Trophoblast cell (in vitro differentiated cells and primary cell): ENCODE data around the gene KCTD11.
"Not testable (repeated sequence)": the region's sequence is repeated elsewhere in the genome, so short reads cannot be mapped to it uniquely, and the experiment has no call there.

Experiments used
- DNase-seq, 2 donors: peaks; one replicate each; pipeline ENCODE4 v3.0.0-alpha.2; 2016
- H2AFZ ChIP-seq: 2 replicates; pipeline ENCODE4 v1.6.1; 2013; ENCODE audit warnings: low read length, moderate library complexity, mild to moderate bottlenecking; ENCODE audit not compliant: insufficient read depth, poor library complexity
- H2AK5ac ChIP-seq: 2 replicates; pipeline ENCODE4 v1.6.1; 2013; ENCODE audit warnings: mild to moderate bottlenecking, low read length
- H2BK120ac ChIP-seq: 2 replicates; pipeline ENCODE4 v1.6.1; 2013; ENCODE audit warnings: low read length, mild to moderate bottlenecking, moderate library complexity; ENCODE audit not compliant: insufficient read depth, poor library complexity
- H2BK12ac ChIP-seq: 2 replicates; pipeline ENCODE4 v1.6.1; 2013; ENCODE audit warnings: mild to moderate bottlenecking, low read length, moderate library complexity
- H2BK5ac ChIP-seq: 2 replicates; pipeline ENCODE4 v1.6.1; 2013; ENCODE audit warnings: low read length, low read depth, moderate library complexity, mild to moderate bottlenecking; ENCODE audit not compliant: poor library complexity
- H3K14ac ChIP-seq: 2 replicates; pipeline ENCODE4 v1.6.1; 2013; ENCODE audit warnings: mild to moderate bottlenecking, low read length
- H3K18ac ChIP-seq: 2 replicates; pipeline ENCODE4 v1.6.1; 2013; ENCODE audit warnings: mild to moderate bottlenecking, low read length
- H3K23ac ChIP-seq: 2 replicates; pipeline ENCODE4 v1.6.1; 2013; ENCODE audit warnings: low read length
- H3K27ac ChIP-seq: 2 replicates; pipeline ENCODE4 v1.5.1; 2013; ENCODE audit warnings: low read depth, mild to moderate bottlenecking, inconsistent platforms, low read length, moderate library complexity
- H3K27me3 ChIP-seq: 2 replicates; pipeline ENCODE4 v1.6.1; 2013; ENCODE audit warnings: inconsistent platforms, mild to moderate bottlenecking, low read length, moderate library complexity; ENCODE audit not compliant: insufficient read depth
- H3K36me3 ChIP-seq, 2 experiments: 1 replicate in 1 of 2; 2 replicates in 1 of 2; pipeline ENCODE4 v1.6.1; 2013; ENCODE audit warnings: low read length in 2 of 2, mild to moderate bottlenecking in 2 of 2, moderate library complexity in 1 of 2; ENCODE audit not compliant: insufficient read depth in 2 of 2, control insufficient read depth in 1 of 2
- H3K4ac ChIP-seq: 2 replicates; pipeline ENCODE4 v1.6.1; 2013; ENCODE audit warnings: low read depth, mild to moderate bottlenecking, low read length, moderate library complexity
- H3K4me1 ChIP-seq, 2 experiments: 1 replicate in 1 of 2; 2 replicates in 1 of 2; pipeline ENCODE4 v1.6.1; 2013; ENCODE audit warnings: low read length in 2 of 2, mild to moderate bottlenecking in 2 of 2, moderate library complexity in 1 of 2; ENCODE audit not compliant: insufficient read depth in 2 of 2, control insufficient read depth in 1 of 2
- H3K4me2 ChIP-seq: 2 replicates; pipeline ENCODE4 v1.6.1; 2013; ENCODE audit warnings: inconsistent platforms, mild to moderate bottlenecking, low read length, moderate library complexity
- H3K4me3 ChIP-seq: 2 replicates; pipeline ENCODE4 v1.5.1; 2013; ENCODE audit warnings: mild to moderate bottlenecking, low read depth, low read length, inconsistent platforms
- H3K79me1 ChIP-seq: one replicate; pipeline ENCODE4 v1.6.1; 2013; ENCODE audit warnings: low read length
- H3K79me2 ChIP-seq: 2 replicates; pipeline ENCODE4 v1.6.1; 2013; ENCODE audit warnings: low read length, mild to moderate bottlenecking; ENCODE audit not compliant: control insufficient read depth, insufficient read depth, poor library complexity
- H3K9ac ChIP-seq: 2 replicates; pipeline ENCODE4 v1.6.1; 2013; ENCODE audit warnings: mild to moderate bottlenecking, low read length
- H3K9me3 ChIP-seq: 2 replicates; pipeline ENCODE4 v1.6.1; 2013; ENCODE audit warnings: low read depth, mild to moderate bottlenecking, control low read depth, inconsistent platforms, low read length; ENCODE audit not compliant: insufficient read depth
- H4K12ac ChIP-seq: 2 replicates; pipeline ENCODE4 v1.6.1; 2013; ENCODE audit warnings: low read depth, mild to moderate bottlenecking, low read length, moderate library complexity
- H4K8ac ChIP-seq: 2 replicates; pipeline ENCODE4 v1.6.1; 2013; ENCODE audit warnings: low read depth, mild to moderate bottlenecking, low read length, moderate library complexity
- H4K91ac ChIP-seq: one replicate; pipeline ENCODE4 v1.6.1; 2013; ENCODE audit warnings: low read depth, mild to moderate bottlenecking, low read length, moderate library complexity
- WGBS: extraction: QIAGEN DNeasy Blood & Tissue Kit; methylation state at CpG from one replicate; pipeline ENCODE4 v1.1.7; 2013; ENCODE audit warnings: missing lambda C conversion rate; ENCODE audit not compliant: insufficient read length, insufficient coverage; ENCODE audit errors: extremely low coverage; 5-methylcytosine and 5-hydroxymethylcytosine counted together

The KCTD11 gene

DNA sequence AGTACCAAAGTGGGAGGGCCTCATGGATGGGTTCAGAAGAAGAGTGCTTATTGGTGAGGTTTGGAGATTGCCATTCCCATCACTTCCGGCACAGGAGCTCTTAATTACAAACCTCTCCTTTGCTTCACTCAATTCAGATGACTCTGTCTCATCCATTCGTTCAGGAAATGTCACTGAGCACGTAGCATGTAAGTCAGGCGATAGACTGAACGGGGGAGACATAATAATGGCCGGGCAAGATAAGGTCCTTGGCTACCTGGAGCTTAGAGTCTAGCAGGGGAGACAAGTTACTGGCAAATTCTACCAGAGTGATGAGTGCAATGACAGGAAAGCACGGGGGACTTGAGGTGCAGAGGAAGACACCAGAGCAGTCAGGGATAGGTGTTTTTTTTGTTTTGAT is 14.0 kb downstream of the KCTD11 start:
- H4K12ac ChIP-seq, H2AK5ac ChIP-seq, H3K9ac ChIP-seq, H3K14ac ChIP-seq, DNase-seq, H4K91ac ChIP-seq, H3K27me3 ChIP-seq, H3K4me3 ChIP-seq, H3K4ac ChIP-seq, H3K9me3 ChIP-seq, H3K79me2 ChIP-seq, H3K23ac ChIP-seq, H3K79me1 ChIP-seq, H3K4me1 ChIP-seq, H2AFZ ChIP-seq, H3K4me2 ChIP-seq, H3K36me3 ChIP-seq, H2BK120ac ChIP-seq, H2BK5ac ChIP-seq, H4K8ac ChIP-seq, H2BK12ac ChIP-seq, H3K27ac ChIP-seq, H3K18ac ChIP-seq: not testable (repeated sequence)
- no CpG with 5 or more reads among the region's 7 CpGs for WGBS

GRCh38 chr17:7367083-7367482 is 15.1 kb downstream of the KCTD11 start:
- Histone ChIP-seq H3K18ac (no peak overlapping the region), H3K4me3 (no peak overlapping the region), H3K4me1 (no peaks in the 10 kb centered on the region), H4K91ac (no peak overlapping the region), H3K9ac (no peak overlapping the region), H3K27me3 (no peaks in the 10 kb centered on the region), H2AFZ (no peak overlapping the region), H3K4me2 (no peak overlapping the region), H3K79me2 (no peaks in the 10 kb centered on the region), H3K27ac (no peak overlapping the region), H2BK12ac (no peak overlapping the region), H3K79me1 (no peaks in the 10 kb centered on the region), H4K8ac (no peak overlapping the region), H3K36me3 (no peaks in the 10 kb centered on the region), H3K4ac (no peak overlapping the region), H2BK120ac (no peak overlapping the region), H4K12ac (no peak overlapping the region), H2BK5ac (no peak overlapping the region), H3K23ac (no peak overlapping the region), H2AK5ac (no peak overlapping the region), H3K9me3 (no peaks in the 10 kb centered on the region), H3K14ac (no peak overlapping the region)
- WGBS, result no CpG with 5 or more reads among the region's 8 CpGs
- DNase-seq, result no peak

DNA sequence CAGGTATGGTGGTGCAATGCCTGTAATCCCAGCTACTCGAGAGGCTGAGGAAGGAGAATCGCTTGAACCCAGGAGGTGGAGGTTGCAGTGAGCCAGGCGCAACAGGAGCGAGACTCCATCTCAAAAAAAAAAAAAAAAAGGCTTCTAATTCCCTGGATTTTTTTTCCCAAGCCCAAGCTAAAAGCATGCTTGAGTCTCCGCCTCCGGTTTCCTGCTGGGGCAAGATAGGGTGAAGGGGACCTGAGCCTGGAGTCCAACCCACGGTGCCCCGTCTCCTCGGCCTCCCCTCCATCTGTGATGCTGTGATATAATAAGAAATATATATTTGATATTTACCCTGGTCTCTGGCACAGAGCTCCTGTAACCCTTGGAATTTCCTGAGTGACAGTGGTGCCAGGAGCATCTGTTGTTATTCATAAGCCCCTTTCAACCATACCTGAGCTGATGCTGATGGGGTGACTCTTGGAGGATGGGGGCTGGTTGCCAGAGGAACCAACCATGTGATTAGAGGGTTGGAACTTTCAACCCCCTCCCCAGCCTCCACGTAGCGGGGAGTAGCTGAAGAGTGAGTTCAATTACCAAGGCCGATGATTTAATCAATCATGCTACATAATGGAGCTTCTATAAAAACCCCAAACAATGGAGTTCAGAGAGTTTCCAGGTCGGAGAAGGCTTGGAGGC is 16.1 kb downstream of the KCTD11 start:
- Histone ChIP-seq H4K8ac (no peak overlapping the region), H3K4me2 (no peak overlapping the region), H3K14ac (no peak overlapping the region), H3K4ac (no peak overlapping the region), H3K79me2 (no peaks in the 10 kb centered on the region), H3K36me3 (no peaks in the 10 kb centered on the region), H2BK120ac (no peak overlapping the region), H4K12ac (no peak overlapping the region), H3K23ac (no peak overlapping the region), H3K27ac (no peak overlapping the region), H2AK5ac (no peak overlapping the region), H3K9ac (no peak overlapping the region), H3K4me1 (no peaks in the 10 kb centered on the region), H2BK12ac (no peak overlapping the region), H3K79me1 (no peaks in the 10 kb centered on the region), H3K9me3 (no peaks in the 10 kb centered on the region), H2AFZ (no peak overlapping the region), H3K18ac (no peak overlapping the region), H3K4me3 (no peak overlapping the region), H2BK5ac (no peak overlapping the region), H3K27me3 (no peaks in the 10 kb centered on the region), H4K91ac (no peak overlapping the region)
- WGBS, result no CpG with 5 or more reads among the region's 13 CpGs
- no peak for DNase-seq

- not testable (repeated sequence) for H3K79me2 ChIP-seq, H3K9me3 ChIP-seq, H3K14ac ChIP-seq, H2BK12ac ChIP-seq, DNase-seq, H3K36me3 ChIP-seq, H3K9ac ChIP-seq, H4K12ac ChIP-seq, H2BK120ac ChIP-seq, H2BK5ac ChIP-seq, H4K91ac ChIP-seq, H3K4ac ChIP-seq, H2AK5ac ChIP-seq, H3K4me1 ChIP-seq, H4K8ac ChIP-seq, H3K27me3 ChIP-seq, H3K27ac ChIP-seq, H3K23ac ChIP-seq, H3K4me2 ChIP-seq, H3K79me1 ChIP-seq, H2AFZ ChIP-seq, H3K18ac ChIP-seq, H3K4me3 ChIP-seq
- WGBS, result no CpG with 5 or more reads among the region's 5 CpGs
These were observed 16.6 kb downstream of the KCTD11 start for GRCh38 chr17:7368599-7368994.
